WTC11 (cell line): ENCODE measurements around the gene FAM20A. TPM values are rescaled to one million over a fixed set of nuclear protein-coding genes. Genes with fewer than 3 reads are reported as not detected.
"Not testable (repeated sequence)": the region's sequence is repeated elsewhere in the genome, so short reads cannot be mapped to it uniquely, and the experiment has no call there.

Experiments
- ATAC-seq: fragments of 200-7000 bp; cut with Tn5 transposase; 2 replicates; pipeline ENCODE4 v1.10.0; 2021; ENCODE audit warnings: mild to moderate bottlenecking, moderate library complexity
- CTCF ChIA-PET: fragments of 300-600 bp; sonication (Branson Sonifier 250); formaldehyde crosslinking; loops from one replicate; lab custom pipeline; 2021; ENCODE audit warnings: antibody characterized with exemption; lab: Charles Lee
- POLR2A ChIA-PET: fragments of 350-600 bp; sonication (Branson Sonifier 250); formaldehyde crosslinking; loops from one replicate; lab custom pipeline; 2021; ENCODE audit warnings: antibody characterized with exemption; lab: Charles Lee
- DNase-seq: peaks from one replicate; pipeline ENCODE4 v3.0.0; 2021; ENCODE audit warnings: low spot score
- H3K27ac Mint-ChIP-seq: 2 replicates; pipeline ENCODE4 v1.8.0; 2021; ENCODE audit warnings: mixed read lengths
- H3K27me3 Mint-ChIP-seq: 2 replicates; pipeline ENCODE4 v1.8.0; 2021; ENCODE audit warnings: low read depth, mild to moderate bottlenecking, moderate library complexity, mixed read lengths
- H3K36me3 Mint-ChIP-seq: 2 replicates; pipeline ENCODE4 v1.8.0; 2021; ENCODE audit warnings: mixed read lengths
- H3K4me1 Mint-ChIP-seq: 2 replicates; pipeline ENCODE4 v1.8.0; 2022; ENCODE audit warnings: mixed read lengths
- H3K4me3 Mint-ChIP-seq: 2 replicates; pipeline ENCODE4 v1.8.0; 2021; ENCODE audit warnings: mild to moderate bottlenecking, moderate library complexity, mixed read lengths
- H3K9me3 Mint-ChIP-seq: 2 replicates; pipeline ENCODE4 v1.8.0; 2021; ENCODE audit warnings: mixed read lengths
- ATF1 ChIP-seq: sonication (generic); formaldehyde crosslinking; IDR thresholded peaks from 2 replicates; pipeline ENCODE4 v1.8.1; 2023; ENCODE audit warnings: mild to moderate bottlenecking, moderate library complexity, missing genetic modification reagents
- ATF2 ChIP-seq: sonication (generic); formaldehyde crosslinking; IDR thresholded peaks from 2 replicates; pipeline ENCODE4 v1.8.1; 2022; ENCODE audit warnings: low read depth, missing genetic modification reagents, borderline replicate concordance
- ATF3 ChIP-seq: sonication (generic); formaldehyde crosslinking; conservative IDR thresholded peaks from 2 replicates; pipeline ENCODE4 v1.8.1; 2022; ENCODE audit warnings: mild to moderate bottlenecking, missing genetic modification reagents
- CDX4 ChIP-seq: fragments of 250-450 bp; sonication (Bioruptor Pico); IDR thresholded peaks from 2 replicates; pipeline ENCODE4 v1.9.0; 2021; ENCODE audit warnings: moderate library complexity, mild to moderate bottlenecking, inconsistent platforms, borderline replicate concordance
- CTCF ChIP-seq: fragments of 200-600 bp; IDR thresholded peaks from 2 replicates; pipeline ENCODE4 v1.8.0; 2022; ENCODE audit warnings: antibody characterized with exemption
- E2F5 ChIP-seq: sonication (generic); formaldehyde crosslinking; IDR thresholded peaks from 2 replicates; pipeline ENCODE4 v1.8.1; 2022; ENCODE audit warnings: mild to moderate bottlenecking, moderate library complexity, missing genetic modification reagents
- GABPB1 ChIP-seq: sonication (generic); formaldehyde crosslinking; IDR thresholded peaks from 2 replicates; pipeline ENCODE4 v1.8.1; 2023; ENCODE audit warnings: mild to moderate bottlenecking, missing genetic modification reagents
- IRF1 ChIP-seq: sonication (generic); formaldehyde crosslinking; IDR thresholded peaks from 2 replicates; pipeline ENCODE4 v1.8.0; 2023; ENCODE audit warnings: missing genetic modification reagents
- IRF2 ChIP-seq: sonication (generic); formaldehyde crosslinking; IDR thresholded peaks from 2 replicates; pipeline ENCODE4 v1.8.0; 2022; ENCODE audit warnings: low read depth, missing genetic modification reagents, borderline replicate concordance
- MYBL2 ChIP-seq: sonication (generic); formaldehyde crosslinking; IDR thresholded peaks from 2 replicates; pipeline ENCODE4 v1.8.1; 2023; ENCODE audit warnings: mild to moderate bottlenecking, moderate library complexity, missing genetic modification reagents
- NFATC4 ChIP-seq: fragments of 250-450 bp; sonication (Bioruptor Pico); IDR thresholded peaks from 2 replicates; pipeline ENCODE4 v1.9.0; 2021; ENCODE audit warnings: mild to moderate bottlenecking
- NFYB ChIP-seq: sonication (generic); formaldehyde crosslinking; conservative IDR thresholded peaks from 2 replicates; pipeline ENCODE4 v1.8.0; 2022; ENCODE audit warnings: low read depth, missing genetic modification reagents
- PRRX2 ChIP-seq: fragments of 250-450 bp; sonication (Bioruptor Pico); IDR thresholded peaks from 2 replicates; pipeline ENCODE4 v1.8.0; 2021; ENCODE audit warnings: mild to moderate bottlenecking
- SMAD4 ChIP-seq: sonication (generic); formaldehyde crosslinking; IDR thresholded peaks from 2 replicates; pipeline ENCODE4 v1.8.0; 2022; ENCODE audit warnings: mild to moderate bottlenecking, missing genetic modification reagents
- TEAD1 ChIP-seq: sonication (generic); formaldehyde crosslinking; IDR thresholded peaks from 2 replicates; pipeline ENCODE4 v1.8.0; 2022; ENCODE audit warnings: mild to moderate bottlenecking, missing genetic modification reagents
- TEAD4 ChIP-seq: sonication (generic); formaldehyde crosslinking; IDR thresholded peaks from 2 replicates; pipeline ENCODE4 v1.8.0; 2022; ENCODE audit warnings: mild to moderate bottlenecking, missing genetic modification reagents
- USF1 ChIP-seq: sonication (generic); formaldehyde crosslinking; IDR thresholded peaks from 2 replicates; pipeline ENCODE4 v1.8.0; 2022; ENCODE audit warnings: mild to moderate bottlenecking, missing genetic modification reagents
- USF2 ChIP-seq: sonication (generic); formaldehyde crosslinking; IDR thresholded peaks from 2 replicates; pipeline ENCODE4 v1.8.1; 2023; ENCODE audit warnings: mild to moderate bottlenecking, missing genetic modification reagents, moderate library complexity
- ZNF232 ChIP-seq: sonication (generic); formaldehyde crosslinking; IDR thresholded peaks from 2 replicates; pipeline ENCODE4 v1.8.0; 2022; ENCODE audit warnings: mild to moderate bottlenecking, missing genetic modification reagents
- ZNF263 ChIP-seq: sonication (generic); formaldehyde crosslinking; IDR thresholded peaks from 2 replicates; pipeline ENCODE4 v1.8.1; 2022; ENCODE audit warnings: low read depth, mild to moderate bottlenecking, moderate library complexity, missing genetic modification reagents
- ZNF396 ChIP-seq: fragments of 250-450 bp; sonication (Bioruptor Pico); IDR thresholded peaks from 2 replicates; pipeline ENCODE4 v1.8.0; 2021; ENCODE audit warnings: mild to moderate bottlenecking, moderate library complexity, borderline replicate concordance
- ZNF423 ChIP-seq: fragments of 250-450 bp; sonication (Bioruptor Pico); IDR thresholded peaks from 2 replicates; pipeline ENCODE4 v2.1.2; 2022; ENCODE audit warnings: mild to moderate bottlenecking, moderate library complexity
- ZNF512 ChIP-seq: sonication (generic); formaldehyde crosslinking; IDR thresholded peaks from 2 replicates; pipeline ENCODE4 v1.8.1; 2022; ENCODE audit warnings: missing genetic modification reagents, borderline replicate concordance
- ZNF671 ChIP-seq: fragments of 250-450 bp; sonication (Bioruptor Pico); IDR thresholded peaks from 2 replicates; pipeline ENCODE4 v1.8.0; 2021; ENCODE audit warnings: mild to moderate bottlenecking
- total RNA-seq: library from RNA; stranded (reverse); gene quantifications from 3 replicates; pipeline ENCODE4 v1.2.3, GENCODE V29; 2021

The FAM20A gene
- total RNA-seq, 1 experiment from 2014 or later = 5.8 TPM

GRCh38 chr17:68497885-68498319, 103.3 kb downstream of the FAM20A start (continued):
- TF ChIP-seq E2F5 (CRISPR knock-in tag) (no peak), IRF2 (CRISPR knock-in tag) (no peak), CDX4 (CRISPR knock-in tag) (no peak), TEAD1 (no peak), ZNF671 (CRISPR knock-in tag) (no peak)

- H3K27ac Mint-ChIP-seq = no peak overlapping the region
- ATAC-seq = no peak
- TF ChIP-seq CTCF (no peak), SMAD4 (CRISPR knock-in tag) (no peak), USF1 (no peak), ATF1 (no peak), NFATC4 (no peak), MYBL2 (CRISPR knock-in tag) (no peak), USF2 (CRISPR knock-in tag) (no peak), ZNF671 (CRISPR knock-in tag) (no peak), TEAD4 (CRISPR knock-in tag) (no peak), GABPB1 (CRISPR knock-in tag) (no peak), ZNF396 (no peak), ATF2 (CRISPR knock-in tag) (no peak), NFYB (CRISPR knock-in tag) (no peak), IRF1 (CRISPR knock-in tag) (no peak), ZNF423 (CRISPR knock-in tag) (no peak), ZNF263 (CRISPR knock-in tag) (no peak), ZNF232 (CRISPR knock-in tag) (no peak), ZNF512 (CRISPR knock-in tag) (no peak), ATF3 (CRISPR knock-in tag) (no peak), PRRX2 (CRISPR knock-in tag) (no peak)
- no peaks in the 10 kb centered on the region; the same call in none of the 2 replicates for H3K27me3 Mint-ChIP-seq
- H3K36me3 Mint-ChIP-seq = peaks cover 5% of the 10 kb centered on the region
- no peak for DNase-seq
- POLR2A ChIA-PET = no interaction called here
- no peak overlapping the region for H3K4me3 Mint-ChIP-seq
- H3K9me3 Mint-ChIP-seq = peaks cover 21% of the 10 kb centered on the region
- CTCF ChIA-PET = no interaction called here
- peaks cover 6% of the 10 kb centered on the region; the same call in 1 of the 2 replicates for H3K4me1 Mint-ChIP-seq
Measured at GRCh38 chr17:68495081-68495480, 106.1 kb downstream of the FAM20A start.

GRCh38 chr17:68492394-68493054, 108.6 kb downstream of the FAM20A start:
- peaks cover 21% of the 10 kb centered on the region for H3K9me3 Mint-ChIP-seq
- H3K4me3 Mint-ChIP-seq, H3K27me3 Mint-ChIP-seq, DNase-seq, H3K27ac Mint-ChIP-seq, CTCF ChIA-PET, POLR2A ChIA-PET, ATAC-seq, H3K36me3 Mint-ChIP-seq, H3K4me1 Mint-ChIP-seq: not testable (repeated sequence)
